HG03439 (cell line): ENCODE measurements around the gene FKBP14.

Source experiments
- ATAC-seq: cut with Tn5 transposase; IDR thresholded peaks from one replicate; pipeline ENCODE4 v1.9.1; 2021; ENCODE audit warnings: mild to moderate bottlenecking, moderate library complexity; ENCODE audit not compliant: unreplicated experiment

FKBP14 gene

GRCh38 chr7:29993140-29993539, 33.4 kb downstream of the FKBP14 start:
- ATAC-seq, result no peak

- ATAC-seq, result no peak
These were observed 34.6 kb downstream of the FKBP14 start for GRCh38 chr7:29991937-29992336.

- ATAC-seq, result no peak
These were observed 35.6 kb downstream of the FKBP14 start for GRCh38 chr7:29990931-29991330.

- ATAC-seq, result peak; percentile 38
These were observed 37.1 kb downstream of the FKBP14 start, which contains the start of gene SCRN1 for GRCh38 chr7:29989257-29989995. SCRN1 (minus strand) TSS chr7:29989801; CDS start chr7:29969067, 20,734 bp downstream.

- ATAC-seq, result peak; percentile 39
These were observed 37.9 kb downstream of the FKBP14 start for GRCh38 chr7:29988424-29989256.

- ATAC-seq, result no peak
These were observed 38.6 kb downstream of the FKBP14 start for GRCh38 chr7:29987811-29988317.

GRCh38 chr7:29987083-29987482, 39.4 kb downstream of the FKBP14 start:
- no peak for ATAC-seq

GRCh38 chr7:29980151-29980550, 46.4 kb downstream of the FKBP14 start:
- ATAC-seq, result no peak

- ATAC-seq, result no peak
These were observed 48.4 kb downstream of the FKBP14 start for GRCh38 chr7:29977886-29978651.

- no peak for ATAC-seq
These were observed 49.7 kb downstream of the FKBP14 start for GRCh38 chr7:29976673-29977415.

GRCh38 chr7:29976266-29976665, 50.2 kb downstream of the FKBP14 start:
- no peak for ATAC-seq

GRCh38 chr7:29975561-29975960, 50.9 kb downstream of the FKBP14 start:
- ATAC-seq, result no peak

GRCh38 chr7:29974286-29974685, 52.2 kb downstream of the FKBP14 start:
- ATAC-seq, result no peak

GRCh38 chr7:29972315-29972669, 54.2 kb downstream of the FKBP14 start:
- no peak for ATAC-seq

GRCh38 chr7:29971566-29972314, 54.8 kb downstream of the FKBP14 start:
- ATAC-seq, result no peak

GRCh38 chr7:29970158-29970557, 56.3 kb downstream of the FKBP14 start:
- ATAC-seq, result no peak

GRCh38 chr7:29969738-29970137, 56.8 kb downstream of the FKBP14 start:
- no peak for ATAC-seq

- ATAC-seq, result no peak
These were observed 57.7 kb downstream of the FKBP14 start for GRCh38 chr7:29968683-29969395.

- ATAC-seq, result no peak
These were observed 61.5 kb downstream of the FKBP14 start for GRCh38 chr7:29965030-29965429.
